ENCODE measurements around the gene KLK12.

The KLK12 gene

DNA sequence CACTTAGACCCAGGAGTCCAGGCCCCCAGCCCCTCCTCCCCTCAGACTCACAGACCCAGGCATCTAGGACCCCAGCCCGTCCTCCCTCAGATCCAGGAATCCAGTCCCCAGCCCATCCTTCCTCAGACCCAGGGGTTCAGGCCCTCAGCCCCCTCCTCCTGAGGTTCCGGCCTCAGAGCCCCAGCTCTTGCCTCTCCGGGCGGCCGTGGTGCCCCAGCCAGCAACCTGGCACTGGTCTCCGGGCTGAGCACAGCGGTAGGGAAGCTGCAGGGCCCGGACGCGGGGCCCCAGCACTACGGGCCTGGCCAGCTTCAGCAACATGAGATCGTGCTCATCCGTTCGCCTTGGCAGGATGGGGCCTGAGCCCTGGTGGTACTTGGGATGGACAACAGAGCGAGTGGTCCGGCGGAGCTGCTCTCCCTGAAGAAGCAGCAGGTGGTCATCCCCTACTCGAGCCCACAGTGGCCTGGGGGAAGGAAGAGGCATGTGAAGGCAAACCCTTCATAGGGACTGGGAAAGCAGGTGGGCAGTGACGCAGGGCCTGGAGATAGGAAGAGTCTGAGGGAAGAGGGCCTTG is 19.0 kb downstream of the KLK12 start:
- H3K9me3 Mint-ChIP-seq: no peaks in the 10 kb centered on the region
- H3K27ac Mint-ChIP-seq: no peak overlapping the region
- H3K4me3 Mint-ChIP-seq: no peak overlapping the region
- peaks cover 58% of the 10 kb centered on the region for H3K27me3 Mint-ChIP-seq (ENCODE audit: low read depth)
- H3K4me1 Mint-ChIP-seq (ENCODE audit: low read depth): peaks cover 13% of the 10 kb centered on the region
- H3K36me3 Mint-ChIP-seq (ENCODE audit: low read depth): peaks cover 1% of the 10 kb centered on the region

DNA sequence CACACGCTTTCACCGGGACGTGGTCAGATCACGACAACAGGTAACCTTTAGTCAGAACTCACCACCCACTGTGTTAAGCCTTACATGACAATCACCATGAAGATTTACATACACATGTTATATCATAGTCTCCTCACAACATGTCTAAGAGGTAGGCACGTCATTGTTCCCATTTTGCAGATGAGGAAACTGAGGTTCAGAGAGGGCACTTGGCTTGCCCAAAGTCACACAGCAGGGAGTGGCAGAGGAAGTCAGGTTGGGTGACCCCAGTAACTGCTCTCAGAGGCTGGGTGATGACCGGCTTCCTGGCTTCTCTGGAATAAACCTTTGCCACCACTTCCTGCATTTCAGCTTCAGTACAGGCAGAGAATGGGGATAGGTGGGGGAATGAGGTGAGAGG is 20.6 kb downstream of the KLK12 start:
- peaks cover 1% of the 10 kb centered on the region for H3K36me3 Mint-ChIP-seq (ENCODE audit: low read depth)
- no peak overlapping the region for H3K27ac Mint-ChIP-seq
- H3K27me3 Mint-ChIP-seq (ENCODE audit: low read depth): peaks cover 54% of the 10 kb centered on the region
- peaks cover 9% of the 10 kb centered on the region for H3K4me1 Mint-ChIP-seq (ENCODE audit: low read depth)
- no peak overlapping the region for H3K4me3 Mint-ChIP-seq
- H3K9me3 Mint-ChIP-seq: no peaks in the 10 kb centered on the region

DNA sequence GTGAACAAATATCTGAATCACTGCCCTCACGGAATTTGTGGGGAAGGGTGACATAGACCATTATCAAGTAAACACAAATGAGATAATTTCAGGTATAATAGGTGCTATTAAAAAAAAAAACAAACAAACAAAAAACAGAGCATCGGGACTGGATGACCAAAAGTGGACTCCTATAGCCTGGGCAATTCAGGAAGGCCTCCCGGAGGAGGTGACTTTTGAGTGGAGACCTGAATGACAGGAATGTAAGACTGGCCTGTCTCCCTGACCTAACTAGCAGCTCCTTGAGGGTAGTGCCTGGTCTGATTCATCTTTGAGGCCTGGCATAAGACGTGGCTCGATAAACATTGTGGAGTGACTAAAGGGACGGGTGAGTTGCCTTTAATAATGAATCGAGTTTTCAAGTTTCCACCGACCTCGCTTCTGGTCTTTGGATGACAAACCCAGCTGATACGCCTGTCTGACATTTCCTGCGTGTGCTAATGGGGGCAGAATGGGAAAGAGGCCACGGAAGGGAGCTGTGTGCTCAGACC is 22.1 kb downstream of the KLK12 start:
- peaks cover 5% of the 10 kb centered on the region for H3K4me1 Mint-ChIP-seq (ENCODE audit: low read depth)
- no peak overlapping the region for H3K27ac Mint-ChIP-seq
- no peak overlapping the region for H3K4me3 Mint-ChIP-seq
- no peaks in the 10 kb centered on the region for H3K9me3 Mint-ChIP-seq
- H3K36me3 Mint-ChIP-seq (ENCODE audit: low read depth): no peaks in the 10 kb centered on the region
- H3K27me3 Mint-ChIP-seq (ENCODE audit: low read depth): peaks cover 43% of the 10 kb centered on the region

DNA sequence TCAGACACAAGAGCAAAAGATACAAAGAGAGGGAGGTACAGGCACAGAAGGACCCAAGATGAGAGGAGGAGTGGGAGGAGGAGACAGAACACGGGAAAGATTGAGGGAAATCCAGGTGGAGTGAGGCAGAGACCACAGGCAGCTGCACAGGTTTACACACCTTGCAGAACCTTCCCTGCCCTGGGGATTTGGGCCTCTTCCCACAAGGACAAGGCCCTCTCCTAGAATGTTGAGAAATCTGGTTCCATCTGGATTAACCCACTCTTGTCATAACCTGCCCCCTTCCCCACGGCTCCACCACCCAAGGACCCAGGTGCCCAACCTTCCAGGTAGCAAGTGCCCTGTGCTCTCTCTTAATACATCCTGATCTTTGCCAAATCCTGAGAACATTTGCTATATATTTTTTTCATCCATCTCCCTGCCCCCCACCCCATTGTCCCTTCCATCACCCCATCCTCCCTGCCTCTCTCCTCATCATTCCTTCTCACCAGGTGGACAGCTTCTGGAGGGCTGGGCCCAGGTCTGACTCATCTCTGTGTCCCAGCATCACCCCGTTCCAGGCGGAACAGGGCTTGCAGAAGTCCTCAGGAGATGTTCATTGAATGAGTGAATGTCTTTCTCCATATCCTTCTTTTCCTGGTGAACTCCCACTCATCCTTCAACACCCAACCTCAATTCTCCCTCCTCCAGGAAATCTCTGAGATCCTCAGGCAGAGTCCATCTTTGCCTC is 24.6 kb downstream of the KLK12 start:
- Mint-ChIP-seq H3K4me1 (ENCODE audit: low read depth) (peaks cover 5% of the 10 kb centered on the region), H3K27me3 (ENCODE audit: low read depth) (peaks cover 21% of the 10 kb centered on the region), H3K4me3 (no peak overlapping the region), H3K9me3 (no peaks in the 10 kb centered on the region), H3K36me3 (ENCODE audit: low read depth) (no peaks in the 10 kb centered on the region), H3K27ac (no peak overlapping the region)

DNA sequence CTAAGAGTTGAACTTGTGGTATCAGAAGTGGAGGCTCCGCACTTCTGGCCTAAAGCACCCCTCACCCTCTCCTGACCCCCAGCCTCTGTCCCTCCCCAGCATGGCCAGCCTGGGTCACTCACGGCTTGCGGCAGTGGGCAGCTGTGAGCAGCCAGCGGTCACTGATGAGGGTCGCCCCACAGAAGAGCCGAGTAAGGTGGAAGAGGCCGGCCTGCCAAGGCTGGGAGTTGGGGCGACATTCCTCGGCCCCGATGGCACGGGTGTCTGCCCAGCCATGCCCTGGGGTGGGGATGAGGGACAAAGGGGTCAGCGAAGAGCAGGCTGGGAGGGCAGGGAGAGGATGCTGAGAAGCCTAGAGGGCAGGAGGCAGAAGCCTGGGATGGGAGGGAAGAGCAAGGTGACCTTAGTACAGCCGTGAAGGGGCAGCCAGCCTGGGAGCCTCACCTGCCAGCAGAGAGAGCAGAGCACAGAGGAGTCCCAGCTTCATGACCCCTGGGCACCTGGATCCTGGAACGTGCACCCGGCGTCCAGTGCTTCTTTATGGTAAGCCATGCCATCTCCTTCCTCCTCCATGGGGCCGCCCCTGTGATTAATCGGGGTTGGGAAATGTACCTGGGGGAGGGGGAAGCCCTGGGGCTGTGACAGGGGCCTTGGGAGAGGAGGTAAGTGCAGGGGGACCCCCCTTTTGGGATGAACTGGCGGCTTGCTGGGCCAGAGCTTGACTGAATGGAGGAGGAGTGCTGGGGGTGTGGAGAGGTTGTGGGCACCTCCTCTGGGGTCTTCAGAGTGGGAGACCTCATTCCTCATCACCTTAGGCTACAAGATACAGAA is 25.5 kb downstream of the KLK12 start:
- no peaks in the 10 kb centered on the region for H3K36me3 Mint-ChIP-seq (ENCODE audit: low read depth)
- peaks cover 12% of the 10 kb centered on the region for H3K27me3 Mint-ChIP-seq (ENCODE audit: low read depth)
- H3K9me3 Mint-ChIP-seq: no peaks in the 10 kb centered on the region
- no peak overlapping the region for H3K27ac Mint-ChIP-seq
- peaks cover 1% of the 10 kb centered on the region for H3K4me1 Mint-ChIP-seq (ENCODE audit: low read depth)
- no peak overlapping the region for H3K4me3 Mint-ChIP-seq

DNA sequence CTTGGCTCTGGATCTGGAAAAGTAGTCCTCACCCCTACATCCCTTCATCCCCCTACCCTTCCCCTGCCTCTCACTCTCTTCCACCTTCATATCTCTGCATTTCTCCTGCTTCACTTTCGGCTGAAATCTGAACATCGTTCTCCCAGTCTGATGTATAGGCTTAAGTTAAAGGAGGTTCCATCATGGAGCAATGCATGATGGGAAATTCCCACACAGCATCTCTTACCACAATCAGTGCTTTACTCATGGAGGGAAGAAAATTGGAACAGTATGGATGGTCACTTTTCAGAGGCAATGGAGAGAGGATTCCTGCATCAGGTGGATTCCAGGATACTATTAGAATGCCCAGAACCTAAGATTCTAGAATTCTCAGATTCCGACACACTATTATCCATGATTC is 27.3 kb downstream of the KLK12 start:
- H3K27me3 Mint-ChIP-seq (ENCODE audit: low read depth): peaks cover 8% of the 10 kb centered on the region
- H3K27ac Mint-ChIP-seq: no peak overlapping the region
- H3K4me3 Mint-ChIP-seq: no peak overlapping the region
- H3K4me1 Mint-ChIP-seq (ENCODE audit: low read depth): no peaks in the 10 kb centered on the region
- no peaks in the 10 kb centered on the region for H3K36me3 Mint-ChIP-seq (ENCODE audit: low read depth)
- no peaks in the 10 kb centered on the region for H3K9me3 Mint-ChIP-seq

DNA sequence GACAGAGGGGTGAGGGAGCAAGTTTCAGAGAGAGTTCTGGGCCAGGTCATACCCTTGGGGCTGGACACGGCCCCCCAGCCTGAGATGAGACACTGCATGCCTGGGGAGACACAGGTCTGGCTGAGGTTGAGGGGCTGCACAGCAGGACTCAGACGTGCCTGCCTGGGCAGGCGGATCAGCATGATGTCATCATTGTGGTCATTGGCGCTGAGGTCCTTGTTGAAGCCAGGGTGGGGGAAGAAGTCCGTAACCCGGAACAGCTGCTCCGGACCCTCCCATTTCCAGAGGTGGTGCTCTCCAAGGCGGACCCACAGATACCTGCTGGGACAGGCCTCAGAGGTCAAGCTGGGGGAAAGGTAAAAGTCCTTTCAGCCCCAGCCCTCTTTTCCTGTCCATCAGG is 28.4 kb downstream of the KLK12 start:
- H3K27ac Mint-ChIP-seq: no peak overlapping the region
- H3K4me3 Mint-ChIP-seq: no peak overlapping the region
- H3K27me3 Mint-ChIP-seq (ENCODE audit: low read depth): peaks cover 8% of the 10 kb centered on the region
- H3K36me3 Mint-ChIP-seq (ENCODE audit: low read depth): no peaks in the 10 kb centered on the region
- no peaks in the 10 kb centered on the region for H3K4me1 Mint-ChIP-seq (ENCODE audit: low read depth)
- H3K9me3 Mint-ChIP-seq: no peaks in the 10 kb centered on the region

DNA sequence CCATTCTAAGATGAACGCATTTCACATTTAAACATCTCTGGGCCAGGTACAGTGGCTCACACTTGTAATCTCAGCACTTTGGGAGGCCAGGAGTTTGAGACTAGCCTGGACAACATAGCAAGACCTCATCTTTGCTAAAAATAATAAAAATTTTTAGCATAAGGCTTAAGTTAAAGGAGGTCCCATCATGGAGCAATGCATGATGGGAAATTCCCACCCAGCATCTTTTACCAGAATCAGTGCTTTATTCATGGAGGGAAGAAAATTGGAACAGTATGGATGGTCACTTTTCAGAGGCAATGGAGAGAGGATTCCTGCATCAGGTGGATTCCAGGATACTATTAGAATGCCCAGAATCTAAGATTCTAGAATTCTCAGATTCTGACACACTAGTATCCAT is 29.6 kb downstream of the KLK12 start:
- Mint-ChIP-seq H3K27me3 (ENCODE audit: low read depth) (peaks cover 3% of the 10 kb centered on the region), H3K36me3 (ENCODE audit: low read depth) (no peaks in the 10 kb centered on the region), H3K4me3 (no peak overlapping the region), H3K4me1 (ENCODE audit: low read depth) (no peaks in the 10 kb centered on the region), H3K9me3 (no peaks in the 10 kb centered on the region), H3K27ac (no peak overlapping the region)

DNA sequence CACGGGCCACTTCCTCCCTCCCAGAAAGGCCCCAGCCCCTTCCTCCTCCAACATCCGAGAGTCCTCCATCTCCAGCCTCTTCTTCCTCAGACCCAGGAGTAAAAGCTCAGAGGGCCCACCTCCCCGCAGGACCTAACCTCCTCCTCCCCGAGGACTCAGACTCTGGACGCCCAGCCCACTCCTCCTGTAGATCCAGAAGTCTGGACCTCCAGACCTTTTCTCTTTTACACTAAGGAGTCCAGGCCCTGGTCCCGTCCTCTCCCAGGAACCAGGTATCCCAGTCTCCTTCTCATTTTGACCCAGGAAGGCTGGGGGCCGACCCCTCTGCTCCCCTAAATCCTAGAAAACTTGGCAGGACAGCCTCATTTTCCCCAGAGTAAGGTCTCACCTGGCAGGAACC is 31.5 kb downstream of the KLK12 start:
- Mint-ChIP-seq H3K4me3 (no peak overlapping the region), H3K9me3 (no peaks in the 10 kb centered on the region), H3K27me3 (ENCODE audit: low read depth) (peaks cover 3% of the 10 kb centered on the region), H3K36me3 (ENCODE audit: low read depth) (no peaks in the 10 kb centered on the region), H3K27ac (no peak overlapping the region), H3K4me1 (ENCODE audit: low read depth) (no peaks in the 10 kb centered on the region)

DNA sequence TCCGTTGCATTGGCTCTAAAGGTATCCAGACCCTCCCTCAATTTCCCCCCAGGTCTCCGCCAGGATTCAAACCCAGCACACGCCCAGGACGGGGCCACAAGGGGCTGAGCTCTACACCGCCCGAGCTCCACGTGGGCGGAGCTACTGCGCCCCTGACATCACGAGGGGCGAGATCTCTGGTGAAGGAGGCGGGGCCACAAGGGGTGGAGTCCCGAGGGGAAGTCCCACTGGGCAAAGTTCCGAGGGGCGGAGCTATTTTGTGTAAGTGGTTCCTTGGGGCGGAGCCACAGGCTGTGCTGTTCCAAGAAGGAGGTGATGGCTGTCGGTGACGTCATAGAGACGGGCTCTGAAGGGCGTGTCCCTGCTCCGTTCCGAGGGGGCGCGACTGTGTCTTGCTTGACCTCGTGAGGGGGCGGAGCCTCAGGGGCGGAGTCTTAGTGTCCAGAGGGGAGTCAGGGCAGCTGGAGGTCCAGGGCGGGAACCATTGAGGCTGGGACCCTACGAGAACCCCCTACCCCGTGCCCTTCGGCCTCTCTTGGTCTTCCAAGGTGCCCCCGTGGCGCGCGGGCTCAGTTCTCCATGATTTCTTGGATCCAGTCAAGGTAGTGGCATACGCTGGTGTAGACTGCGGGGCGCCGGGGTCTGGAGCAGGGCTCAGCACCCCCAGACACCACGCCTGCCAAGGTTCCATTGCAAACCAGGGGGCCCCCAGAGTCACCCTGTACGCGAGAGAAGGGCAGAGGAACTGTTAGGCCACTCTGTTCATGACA is 32.1 kb downstream of the KLK12 start:
- Mint-ChIP-seq H3K4me1 (ENCODE audit: low read depth) (no peaks in the 10 kb centered on the region), H3K27ac (no peak overlapping the region), H3K9me3 (no peaks in the 10 kb centered on the region), H3K27me3 (ENCODE audit: low read depth) (peaks cover 3% of the 10 kb centered on the region), H3K36me3 (ENCODE audit: low read depth) (no peaks in the 10 kb centered on the region), H3K4me3 (no peak overlapping the region)

DNA sequence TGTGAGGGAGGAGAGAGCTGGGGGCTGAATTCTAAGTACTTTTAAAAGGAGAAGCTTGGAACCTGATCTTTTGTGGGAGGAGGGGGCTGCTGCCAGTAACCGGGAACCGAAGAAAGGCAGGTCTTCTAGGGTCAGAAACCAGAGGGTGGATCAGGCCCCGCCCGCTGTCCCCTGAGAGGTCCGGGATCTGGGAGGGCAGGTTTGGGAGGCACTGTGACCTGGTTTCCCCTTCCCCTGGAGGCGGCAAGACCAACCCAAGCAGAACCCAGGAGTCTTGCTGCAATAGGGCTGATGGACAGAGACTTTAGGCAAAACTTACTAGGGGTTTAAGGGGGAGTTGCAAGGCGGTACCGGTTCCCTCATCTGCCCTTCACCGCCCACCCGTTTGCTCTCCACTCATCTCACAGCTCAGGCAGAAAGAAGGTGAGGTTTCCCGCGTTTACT is 32.7 kb downstream of the KLK12 start:
- no peak overlapping the region for H3K27ac Mint-ChIP-seq
- H3K9me3 Mint-ChIP-seq: no peaks in the 10 kb centered on the region
- no peak overlapping the region for H3K4me3 Mint-ChIP-seq
- no peaks in the 10 kb centered on the region for H3K4me1 Mint-ChIP-seq (ENCODE audit: low read depth)
- H3K27me3 Mint-ChIP-seq (ENCODE audit: low read depth): peaks cover 3% of the 10 kb centered on the region
- H3K36me3 Mint-ChIP-seq (ENCODE audit: low read depth): no peaks in the 10 kb centered on the region

DNA sequence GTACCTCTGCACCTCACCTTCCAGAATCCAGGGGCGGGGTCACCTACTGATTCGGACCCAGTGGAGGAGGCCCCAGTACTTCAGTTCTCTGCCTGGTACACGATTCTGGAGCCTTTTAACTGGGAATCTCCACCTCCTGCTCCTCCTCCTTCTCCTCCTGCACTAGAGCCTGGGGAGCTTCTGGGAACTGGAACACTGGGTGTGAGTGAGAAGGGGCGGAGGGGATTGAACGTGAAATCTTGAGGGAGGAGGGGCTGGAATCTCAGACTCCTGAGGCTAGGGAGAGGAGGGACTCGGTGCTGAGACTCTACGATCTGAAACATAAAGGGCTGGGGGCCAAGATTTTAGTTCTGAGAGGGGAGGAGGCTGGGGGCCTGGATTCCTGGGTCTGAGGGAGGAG is 33.3 kb downstream of the KLK12 start, which contains the start of gene KLK8:
Gene KLK8, minus strand, starts transcription at position 90 of the 400 bp plus-strand sequence. CDS start 437 bp downstream, outside the sequence.
- no peak within 1 kb of the TSS for H3K4me3 Mint-ChIP-seq
- peaks cover 3% of the 10 kb centered on the region for H3K27me3 Mint-ChIP-seq (ENCODE audit: low read depth)
- no peak within 1 kb of the TSS for H3K27ac Mint-ChIP-seq
- H3K4me1 Mint-ChIP-seq (ENCODE audit: low read depth): no peaks in the 10 kb centered on the region
- no peaks in the 10 kb centered on the region for H3K9me3 Mint-ChIP-seq
- H3K36me3 Mint-ChIP-seq (ENCODE audit: low read depth): no peaks in the 10 kb centered on the region

DNA sequence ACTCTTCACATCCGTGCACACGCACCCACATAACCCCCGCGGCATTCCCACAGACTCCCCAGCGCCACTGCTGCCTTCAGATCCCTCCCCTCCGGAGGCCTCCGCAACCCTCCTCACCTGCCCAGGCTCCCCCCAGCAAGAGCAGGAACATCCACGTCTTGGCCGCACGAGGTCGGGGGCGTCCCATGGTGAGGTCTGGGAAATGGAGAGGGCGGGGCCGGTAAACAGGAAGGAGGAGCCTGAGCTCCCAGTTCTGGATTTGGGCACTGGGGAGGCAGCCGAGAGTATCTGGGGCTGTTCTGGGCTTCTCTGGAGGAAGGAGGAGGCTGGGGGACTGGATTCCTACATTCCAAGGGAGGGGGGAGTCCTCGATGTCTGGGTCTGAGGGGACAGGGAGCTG is 33.8 kb downstream of the KLK12 start:
- Mint-ChIP-seq H3K9me3 (no peaks in the 10 kb centered on the region), H3K27me3 (ENCODE audit: low read depth) (no peaks in the 10 kb centered on the region), H3K36me3 (ENCODE audit: low read depth) (no peaks in the 10 kb centered on the region), H3K27ac (no peak overlapping the region), H3K4me3 (no peak overlapping the region), H3K4me1 (ENCODE audit: low read depth) (no peaks in the 10 kb centered on the region)

DNA sequence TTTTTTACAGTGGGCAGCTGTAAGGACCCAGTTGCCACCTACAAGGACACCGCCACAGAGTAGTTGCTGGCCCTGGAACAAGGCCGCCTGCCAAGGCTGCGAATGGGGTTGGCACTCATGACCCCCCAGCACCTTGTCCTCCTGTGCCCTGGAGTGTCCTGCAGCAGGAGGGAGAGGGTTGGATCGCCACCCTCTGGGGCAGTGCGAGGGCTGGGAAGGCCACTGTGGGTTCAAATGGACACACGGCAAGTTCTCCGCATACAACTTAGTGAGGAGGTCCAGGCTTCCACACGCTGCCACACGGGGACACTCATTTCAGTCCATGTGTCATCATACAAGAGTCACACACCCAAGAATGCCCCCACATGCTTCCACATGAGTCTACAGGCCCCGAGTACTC is 34.4 kb downstream of the KLK12 start:
- H3K9me3 Mint-ChIP-seq: no peaks in the 10 kb centered on the region

More for the DNA sequence above, 34.4 kb downstream of the KLK12 start:
- Mint-ChIP-seq H3K27ac (no peak overlapping the region), H3K4me1 (ENCODE audit: low read depth) (no peaks in the 10 kb centered on the region), H3K27me3 (ENCODE audit: low read depth) (no peaks in the 10 kb centered on the region), H3K36me3 (ENCODE audit: low read depth) (no peaks in the 10 kb centered on the region), H3K4me3 (no peak overlapping the region)
